IMR-90 (cell line): ENCODE data around the gene TIPARP. TPM values are rescaled to one million over a fixed set of nuclear protein-coding genes. Genes with fewer than 3 reads are reported as not detected.

Experiments used
- ATAC-seq: fragments of 200-7000 bp; cut with Tn5 transposase; 2 replicates; pipeline ENCODE4 v1.9.1; 2020; ENCODE audit warnings: low read depth, mild to moderate bottlenecking, moderate library complexity
- BruUV-seq: library from RNA; stranded (reverse); fragments of 400-500 nt; replicated peaks from 2 replicates; lab custom pipeline; 2021; lab: Mats Ljungman, UMichigan
- CTCF ChIA-PET: fragments of 300-600 bp; formaldehyde crosslinking; extraction: SDS; loops from one replicate; lab custom pipeline; 2021; ENCODE audit warnings: antibody characterized with exemption; lab: Yijun Ruan, JAX
- POLR2A ChIA-PET: fragments of 300-600 bp; sonication (Branson Sonifier 250); formaldehyde crosslinking; loops from one replicate; lab custom pipeline; 2022; ENCODE audit warnings: antibody characterized with exemption; ENCODE audit not compliant: unreplicated experiment; lab: Charles Lee
- DNase-seq: peaks from one replicate; pipeline ENCODE4 v3.0.0; 2013
- H2AFZ ChIP-seq: replicated peaks from 2 replicates; pipeline ENCODE3; 2013; ENCODE audit warnings: low read length, mild to moderate bottlenecking; ENCODE audit not compliant: poor library complexity
- H2AK5ac ChIP-seq: 2 replicates; pipeline ENCODE4 v1.6.1; 2013; ENCODE audit warnings: low read depth, low read length, inconsistent platforms
- H2AK9ac ChIP-seq: replicated peaks from 2 replicates; pipeline ENCODE3; 2013; ENCODE audit warnings: mild to moderate bottlenecking, low read depth, low read length, moderate library complexity; ENCODE audit not compliant: poor library complexity
- H2BK120ac ChIP-seq: 2 replicates; pipeline ENCODE4 v1.6.1; 2013; ENCODE audit warnings: low read depth, low read length, inconsistent platforms
- H2BK15ac ChIP-seq: 3 replicates; pipeline ENCODE4 v1.6.1; 2013; ENCODE audit warnings: low read depth, low read length, inconsistent platforms
- H2BK20ac ChIP-seq: 2 replicates; pipeline ENCODE4 v1.6.1; 2013; ENCODE audit warnings: low read depth, mild to moderate bottlenecking, inconsistent platforms, low read length, moderate library complexity
- H2BK5ac ChIP-seq: 2 replicates; pipeline ENCODE4 v1.6.1; 2013; ENCODE audit warnings: mild to moderate bottlenecking, low read depth, low read length, inconsistent platforms; ENCODE audit not compliant: poor library complexity, severe bottlenecking
- H3K14ac ChIP-seq: replicated peaks from 2 replicates; pipeline ENCODE4 v1.6.1; 2013; ENCODE audit warnings: low read depth, low read length, inconsistent platforms
- H3K18ac ChIP-seq: 2 replicates; pipeline ENCODE4 v1.6.1; 2013; ENCODE audit warnings: low read depth, low read length, control low read depth
- H3K23ac ChIP-seq: 2 replicates; pipeline ENCODE4 v1.6.1; 2013; ENCODE audit warnings: low read depth, low read length, inconsistent platforms
- H3K27ac ChIP-seq: 2 replicates; pipeline ENCODE4 v1.5.1; 2013; ENCODE audit warnings: mild to moderate bottlenecking, control low read depth, low read length; ENCODE audit not compliant: insufficient read depth
- H3K27me3 ChIP-seq: 2 replicates; pipeline ENCODE4 v1.6.1; 2013; ENCODE audit warnings: low read length; ENCODE audit not compliant: control insufficient read depth, insufficient read depth
- H3K36me3 ChIP-seq: 2 replicates; pipeline ENCODE4 v1.6.1; 2013; ENCODE audit warnings: low read length, mixed read lengths; ENCODE audit not compliant: control insufficient read depth, insufficient read depth
- H3K4ac ChIP-seq: 2 replicates; pipeline ENCODE4 v1.6.1; 2013; ENCODE audit warnings: low read depth, low read length, inconsistent platforms
- H3K4me1 ChIP-seq: 2 replicates; pipeline ENCODE4 v1.6.1; 2013; ENCODE audit warnings: low read length, mixed read lengths; ENCODE audit not compliant: control insufficient read depth, insufficient read depth
- H3K4me2 ChIP-seq: 2 replicates; pipeline ENCODE4 v1.6.1; 2013; ENCODE audit warnings: low read depth, mild to moderate bottlenecking, control low read depth, low read length, moderate library complexity
- H3K4me3 ChIP-seq: 2 replicates; pipeline ENCODE4 v1.5.1; 2013; ENCODE audit warnings: low read depth, mild to moderate bottlenecking, control low read depth, low read length, moderate library complexity; ENCODE audit not compliant: insufficient read depth
- H3K56ac ChIP-seq: 2 replicates; pipeline ENCODE4 v1.6.1; 2013; ENCODE audit warnings: low read length, inconsistent platforms; ENCODE audit not compliant: insufficient read depth; ENCODE audit errors: extremely low read depth
- H3K79me1 ChIP-seq, 2 experiments: 2 replicates each; pipeline ENCODE4 v1.6.1; 2013; ENCODE audit warnings: low read length in 2 of 2, inconsistent platforms in 1 of 2, low read depth in 1 of 2
- H3K9ac ChIP-seq: 2 replicates; pipeline ENCODE4 v1.6.1; 2013; ENCODE audit warnings: low read depth, low read length, control low read depth
- H3K9me1 ChIP-seq: 2 replicates; pipeline ENCODE4 v1.6.1; 2013; ENCODE audit warnings: low read length, inconsistent platforms; ENCODE audit not compliant: insufficient read depth
- H3K9me3 ChIP-seq: 2 replicates; pipeline ENCODE4 v1.6.1; 2013; ENCODE audit warnings: low read length; ENCODE audit not compliant: control insufficient read depth, insufficient read depth
- H4K20me1 ChIP-seq: 2 replicates; pipeline ENCODE4 v1.6.1; 2013; ENCODE audit warnings: low read length, inconsistent platforms; ENCODE audit not compliant: insufficient read depth
- H4K5ac ChIP-seq: 2 replicates; pipeline ENCODE4 v1.6.1; 2013; ENCODE audit warnings: mild to moderate bottlenecking, low read depth, low read length, control low read depth
- H4K8ac ChIP-seq, 2 experiments: 2 replicates each; pipeline ENCODE4 v1.6.1; 2013; ENCODE audit warnings: low read depth in 2 of 2, low read length in 2 of 2, control low read depth in 1 of 2, inconsistent platforms in 1 of 2
- H4K91ac ChIP-seq: 2 replicates; pipeline ENCODE4 v1.6.1; 2013; ENCODE audit warnings: low read depth, low read length, inconsistent platforms; ENCODE audit not compliant: insufficient read depth
- BHLHE40 ChIP-seq: fragments of 150-350 bp; IDR thresholded peaks from 2 replicates; pipeline ENCODE4 v1.6.1; 2016; ENCODE audit warnings: mild to moderate bottlenecking, low read depth, low read length
- POLR2A ChIP-seq: IDR thresholded peaks from 2 replicates; pipeline ENCODE4 v1.6.1; 2012; ENCODE audit warnings: mild to moderate bottlenecking, low read depth, low read length
- USF2 ChIP-seq: fragments of 150-350 bp; IDR thresholded peaks from 2 replicates; pipeline ENCODE4 v1.6.1; 2017; ENCODE audit warnings: mild to moderate bottlenecking, antibody characterized with exemption, low read length, low read depth
- WGBS, 2 experiments: methylation state at CpG; one replicate each; pipeline versions ENCODE4 v1.1.5 to v1.1.7; 2013; ENCODE audit warnings: missing lambda C conversion rate in 2 of 2; ENCODE audit not compliant: insufficient read length in 1 of 2; ENCODE audit errors: extremely low coverage in 2 of 2; 5-methylcytosine and 5-hydroxymethylcytosine counted together
- dilution Hi-C: fragments of 300-500 bp; cut with HindIII; formaldehyde crosslinking; loops from one replicate; pipeline ENCODE4 v1.14.3; 2018; ENCODE audit warnings: low sequenced_read_pairs; ENCODE audit not compliant: unreplicated experiment
- in situ Hi-C: fragments of 300-500 bp; cut with MboI; formaldehyde crosslinking; loops from 3 replicates; pipeline ENCODE4 v1.14.3; 2019; ENCODE audit warnings: low sequenced_read_pairs, inconsistent platforms, mixed read lengths
- intact Hi-C: fragments of 100-400 bp; cut with micrococcal nuclease; formaldehyde crosslinking; loops from 2 replicates; pipeline ENCODE4 v1.10.0; 2022
- polyA plus RNA-seq, 3 experiments: library from polyadenylated mRNA; depleted of rRNA; stranded (reverse); fragments of >200 nt; gene quantifications; 2 replicates each; pipeline ENCODE4 v1.2.3, GENCODE V29; 2012; ENCODE audit warnings: low replicate concordance in 1 of 3
- total RNA-seq: library from RNA; depleted of rRNA; stranded (reverse); fragments of >200 nt; gene quantifications from 2 replicates; pipeline ENCODE4 v1.2.3, GENCODE V29; 2012

TIPARP gene
- total and polyA plus RNA-seq, 2 of the 4 experiments (the other 2 are of a cell fraction), result 12.6 to 70.8 TPM

- H3K14ac ChIP-seq, result 0 out of 2 replicates have a peak overlapping the region, but pooled peaks have one; percentile 31
- H2BK20ac ChIP-seq, result peak overlapping the region; percentile 53; the same call in 1 of the 2 replicates
- ChIA-PET CTCF (no interaction called here), POLR2A (no interaction called here)
- H2BK5ac ChIP-seq, result no peak overlapping the region
- H3K23ac ChIP-seq, result 0 out of 2 replicates have a peak overlapping the region, but pooled peaks have one; percentile 52
- H2AK9ac ChIP-seq, result no peak overlapping the region
- peak overlapping the region; percentile 60; the same call in 1 of the 2 replicates for H3K18ac ChIP-seq
- H3K9me3 ChIP-seq, result no peaks in the 10 kb centered on the region; the same call in 1 of the 2 replicates
- peak; percentile 52 for TF ChIP-seq USF2
- TF ChIP-seq POLR2A, result no peak
- TF ChIP-seq BHLHE40, result peak; percentile 90
- no peak overlapping the region for H3K27ac ChIP-seq
- no peaks in the 10 kb centered on the region for H3K36me3 ChIP-seq
- peaks cover 10% of the 10 kb centered on the region; the same call in 1 of the 2 replicates for H3K9me1 ChIP-seq
- H3K4me2 ChIP-seq, result no peak overlapping the region
- no peaks in the 10 kb centered on the region for H3K27me3 ChIP-seq
- WGBS, 2 experiments, result no CpG with 5 or more reads among the region's 5 CpGs
- H4K91ac ChIP-seq, result peak overlapping the region; percentile 55; the same call in 1 of the 2 replicates
- peak overlapping the region; percentile 64 for H3K4ac ChIP-seq
- intact Hi-C loops (no loop called here), in situ Hi-C loops (no loop called here), dilution Hi-C loops (no loop called here)
- peak overlapping the region; percentile 44 for H2AFZ ChIP-seq
- H3K4me1 ChIP-seq, result peaks cover 15% of the 10 kb centered on the region
- no peaks in the 10 kb centered on the region for H4K20me1 ChIP-seq
- ATAC-seq (peak; percentile 48), DNase-seq (peak; percentile 64)
- no peak overlapping the region for H2AK5ac ChIP-seq
- BruUV-seq, result no TSS peak
- no peak overlapping the region for H3K4me3 ChIP-seq
- peak overlapping the region; percentile 70 for H2BK120ac ChIP-seq
- H4K8ac ChIP-seq, result peak overlapping the region in 1 of 2 experiments; percentile 54; a peak in 2 of 4 replicates
- no peak overlapping the region for H4K5ac ChIP-seq
- no peak overlapping the region for H3K56ac ChIP-seq
- no peak overlapping the region for H3K9ac ChIP-seq
- no peak overlapping the region for H2BK15ac ChIP-seq
- H3K79me1 ChIP-seq, result peaks cover 0 to 3% of the 10 kb centered on the region in 2 experiments; a peak in 1 of 4 replicates
Observed at GRCh38 chr3:156749244-156749643, 74.9 kb downstream of the TIPARP start.
